K562 (cell line): ENCODE data around the gene BGLAP. TPM values are rescaled to one million over a fixed set of nuclear protein-coding genes. Genes with fewer than 3 reads are reported as not detected.
A peak's percentile ranks its signal among the peaks of the same experiment; 100 is the strongest.

Experiments used
- ATAC-seq: fragments of 200-7000 bp; cut with Tn5 transposase; 3 replicates; pipeline ENCODE4 v1.9.1; 2020; ENCODE audit warnings: moderate library complexity
- BruUV-seq: library from RNA; stranded (reverse); fragments of 400-500 nt; replicated peaks from 2 replicates; lab custom pipeline; 2021; lab: Mats Ljungman, UMichigan
- CTCF ChIA-PET: fragments of 300-600 bp; formaldehyde crosslinking; extraction: SDS; loops from one replicate; lab custom pipeline; 2021; ENCODE audit warnings: low intra/inter-chr PET ratio; lab: Yijun Ruan, JAX
- POLR2A ChIA-PET: fragments of 300-600, 350-650 bp; sonication (Branson Sonifier 250); formaldehyde crosslinking; extraction: SDS; loops from one replicate; lab custom pipeline; 2021; ENCODE audit warnings: antibody characterized with exemption, inconsistent platforms; lab: Yijun Ruan, JAX
- DNase-seq, 4 experiments: peaks; one replicate each; pipeline versions ENCODE4 v3.0.0 to v3.0.0-alpha.2; 2011 to 2018; ENCODE audit warnings: low spot score in 3 of 4, mixed read lengths in 3 of 4; ENCODE audit errors: extremely low read depth in 1 of 4
- FAIRE-seq: peaks from 2 replicates; lab custom pipeline; 2011; peaks lifted over from hg19 to GRCh38; lab: Jason Lieb, UNC
- H2AFZ ChIP-seq: 2 replicates; pipeline ENCODE4 v1.6.0; 2011; ENCODE audit warnings: low read depth, low read length, control low read depth, inconsistent platforms
- H3K27ac ChIP-seq: fragments of 200-600 bp; 3 replicates; pipeline ENCODE4 v1.8.0; 2011; ENCODE audit warnings: low read depth, mild to moderate bottlenecking, control low read depth, inconsistent platforms, low read length, moderate library complexity, mixed read lengths; ENCODE audit errors: extremely low read depth
- H3K27me3 ChIP-seq, 2 experiments: fragments of 300-600 bp in 1 of 2; 2 replicates in 1 of 2; 3 replicates in 1 of 2; pipeline versions ENCODE4 v1.6.0 to v1.8.0; 2011; ENCODE audit warnings: inconsistent platforms in 2 of 2, low read length in 2 of 2, mild to moderate bottlenecking in 1 of 2, mixed read lengths in 1 of 2, moderate library complexity in 1 of 2; ENCODE audit not compliant: control insufficient read depth in 2 of 2, insufficient read depth in 2 of 2
- H3K36me3 ChIP-seq: fragments of 300-600 bp; 3 replicates; pipeline ENCODE4 v1.8.0; 2011; ENCODE audit warnings: mild to moderate bottlenecking, low read length, inconsistent platforms; ENCODE audit not compliant: control insufficient read depth, insufficient read depth
- H3K4me1 ChIP-seq, 2 experiments: fragments of 200-600 bp in 1 of 2; replicated peaks in 1 of 2; 2 replicates in 1 of 2; 3 replicates in 1 of 2; pipeline versions ENCODE4 v1.5.1 to v1.8.0; 2011; ENCODE audit warnings: inconsistent platforms in 2 of 2, low read length in 2 of 2, mild to moderate bottlenecking in 1 of 2, mixed read lengths in 1 of 2, moderate library complexity in 1 of 2; ENCODE audit not compliant: control insufficient read depth in 2 of 2, insufficient read depth in 2 of 2
- H3K4me2 ChIP-seq: 2 replicates; pipeline ENCODE4 v1.6.1; 2011; ENCODE audit warnings: low read length, control low read depth, inconsistent platforms, mixed read lengths; ENCODE audit not compliant: insufficient read depth
- H3K4me3 ChIP-seq: fragments of 200-600 bp; sonication (generic), shearing (Covaris generic); 2 replicates; pipeline ENCODE4 v1.5.1; 2016; ENCODE audit warnings: control low read depth, inconsistent platforms
- H3K79me2 ChIP-seq: fragments of 200-600 bp; 3 replicates; pipeline ENCODE4 v1.8.0; 2011; ENCODE audit warnings: low read length, inconsistent platforms; ENCODE audit not compliant: control insufficient read depth, insufficient read depth
- H3K9ac ChIP-seq, 2 experiments: 2 replicates each; pipeline versions ENCODE4 v1.6.0 to v1.6.1; 2011; ENCODE audit warnings: low read depth in 2 of 2, low read length in 2 of 2, control low read depth in 1 of 2, inconsistent platforms in 1 of 2, mild to moderate bottlenecking in 1 of 2, mixed read lengths in 1 of 2; ENCODE audit not compliant: insufficient read depth in 1 of 2
- H3K9me1 ChIP-seq: one replicate; pipeline ENCODE4 v1.6.0; 2011; ENCODE audit warnings: inconsistent platforms, mild to moderate bottlenecking, low read length, moderate library complexity; ENCODE audit not compliant: control insufficient read depth, insufficient read depth
- H3K9me3 ChIP-seq: replicated peaks from 2 replicates; pipeline ENCODE4 v1.5.1; 2011; ENCODE audit warnings: low read depth, low read length, inconsistent platforms; ENCODE audit not compliant: control insufficient read depth, insufficient read depth
- H4K20me1 ChIP-seq: replicated peaks from 2 replicates; pipeline ENCODE4 v1.6.1; 2011; ENCODE audit warnings: low read length, inconsistent platforms, mixed read lengths; ENCODE audit not compliant: control insufficient read depth, insufficient read depth
- CBX2 ChIP-seq: fragments of 200-600 bp; sonication (generic); IDR thresholded peaks from one replicate; pipeline ENCODE4 v1.6.1; 2012; ENCODE audit warnings: mild to moderate bottlenecking, low read length, inconsistent platforms; ENCODE audit not compliant: insufficient read depth, poor library complexity, severe bottlenecking
- CHD4 ChIP-seq: fragments of 200-600 bp; sonication (generic); IDR thresholded peaks from 3 replicates; pipeline ENCODE4 v1.6.1; 2012; ENCODE audit warnings: low read depth, mild to moderate bottlenecking, mixed read lengths, low read length, inconsistent platforms; ENCODE audit not compliant: insufficient read depth, insufficient replicate concordance, poor library complexity, severe bottlenecking
- CLOCK ChIP-seq: fragments of 250-450 bp; sonication (Bioruptor Pico); IDR thresholded peaks from 2 replicates; pipeline ENCODE4 v1.4.0; 2020; ENCODE audit warnings: mild to moderate bottlenecking, moderate library complexity, borderline replicate concordance
- CREB3 ChIP-seq: fragments of 450-650 bp; conservative IDR thresholded peaks from 2 replicates; pipeline ENCODE4 v1.6.1; 2016; ENCODE audit warnings: missing genetic modification characterization, low read depth, mild to moderate bottlenecking, missing compliant biosample characterization, moderate library complexity
- CREB5 ChIP-seq: fragments of 250-450 bp; sonication (Bioruptor Pico); IDR thresholded peaks from 2 replicates; pipeline ENCODE4 v1.5.0; 2020; ENCODE audit warnings: mild to moderate bottlenecking
- CREM ChIP-seq: IDR thresholded peaks from 2 replicates; pipeline ENCODE4 v1.6.1; 2014; ENCODE audit warnings: antibody characterized with exemption, low read depth
- DDX20 ChIP-seq: fragments of 450-650 bp; IDR thresholded peaks from 2 replicates; pipeline ENCODE4 v1.6.1; 2016; ENCODE audit warnings: missing genetic modification characterization, low read depth, mild to moderate bottlenecking, missing compliant biosample characterization, moderate library complexity
- ELF1 ChIP-seq: fragments of 200-800 bp; sonication (Bioruptor generic); IDR thresholded peaks from 2 replicates; pipeline ENCODE4 v1.6.1; 2016; ENCODE audit warnings: missing genetic modification characterization, missing compliant biosample characterization
- POU5F1 ChIP-seq: fragments of 150-350 bp; IDR thresholded peaks from 2 replicates; pipeline ENCODE4 v1.6.1; 2014; ENCODE audit warnings: borderline replicate concordance, low read length, low read depth, mild to moderate bottlenecking; ENCODE audit not compliant: partially characterized antibody
- TRIM28 ChIP-seq: fragments of 450-650 bp; IDR thresholded peaks from 2 replicates; pipeline ENCODE4 v1.6.1; 2017
- XRCC5 ChIP-seq: fragments of 200-400 bp; formaldehyde crosslinking; IDR thresholded peaks from 2 replicates; pipeline ENCODE4 v1.6.1; 2017; ENCODE audit warnings: low read depth, mild to moderate bottlenecking, low read length
- WGBS: fragments of 100-300 bp; shearing (Covaris generic); methylation state at CpG from one replicate; pipeline ENCODE4 v1.1.6; 2016; ENCODE audit warnings: low coverage, mixed read lengths; ENCODE audit not compliant: insufficient coverage; ENCODE audit errors: missing lambda C conversion rate; 5-methylcytosine and 5-hydroxymethylcytosine counted together
- in situ Hi-C: fragments of 300-500 bp; cut with MboI; formaldehyde crosslinking; loops from 4 replicates; pipeline ENCODE4 v1.15.0; 2018; ENCODE audit warnings: inconsistent platforms, mixed read lengths
- intact Hi-C: fragments of 100-400 bp; cut with micrococcal nuclease; formaldehyde crosslinking; loops from 2 replicates; pipeline ENCODE4 v1.14.2; 2022
- polyA plus RNA-seq, 8 experiments: library from polyadenylated mRNA; depleted of rRNA in 4 of 8; stranded (reverse) in 5 of 8; unstranded in 3 of 8; fragments of >200 nt; fragmentation: Nextera tagmentation in 2 of 8; fragmentation: Illumina TruSeq in 1 of 8; extraction: Ambion mirVana in 2 of 8; extraction: Trizol in 1 of 8; gene quantifications; 2 replicates each; pipeline versions ENCODE4 v1.2.1 to v1.2.3, GENCODE V29; 2011 to 2014; ENCODE audit warnings: inconsistent platforms in 1 of 8, missing spikeins in 1 of 8
- total RNA-seq, 7 experiments: library from RNA; depleted of rRNA in 6 of 7; stranded (reverse); fragments of >200 nt in 6 of 7; fragmentation: Illumina TruSeq in 2 of 7; extraction: Trizol in 2 of 7; gene quantifications; 2 replicates each; pipeline versions ENCODE4 v1.2.1 to v1.2.3, GENCODE V29; 2011 to 2021; ENCODE audit warnings: low replicate concordance in 1 of 7
- TF ChIP-seq, protein P1 (sequence below): fragments of 450-650 bp; formaldehyde crosslinking; IDR thresholded peaks from 2 replicates; pipeline ENCODE4 v1.4.0; 2022; ENCODE audit warnings: missing genetic modification characterization
- TF ChIP-seq, protein P2 (sequence below): sonication (generic); formaldehyde crosslinking; IDR thresholded peaks from 2 replicates; pipeline ENCODE4 v1.4.0; 2020; ENCODE audit warnings: mild to moderate bottlenecking, missing genetic modification reagents

Gene BGLAP
- total and polyA plus RNA-seq, 9 of the 15 experiments (the other 6 are each of a cell fraction or from before 2014, with no cell fraction given) = 0.15 to 1.4 (median 0.28) TPM; not detected in 3

DNA sequence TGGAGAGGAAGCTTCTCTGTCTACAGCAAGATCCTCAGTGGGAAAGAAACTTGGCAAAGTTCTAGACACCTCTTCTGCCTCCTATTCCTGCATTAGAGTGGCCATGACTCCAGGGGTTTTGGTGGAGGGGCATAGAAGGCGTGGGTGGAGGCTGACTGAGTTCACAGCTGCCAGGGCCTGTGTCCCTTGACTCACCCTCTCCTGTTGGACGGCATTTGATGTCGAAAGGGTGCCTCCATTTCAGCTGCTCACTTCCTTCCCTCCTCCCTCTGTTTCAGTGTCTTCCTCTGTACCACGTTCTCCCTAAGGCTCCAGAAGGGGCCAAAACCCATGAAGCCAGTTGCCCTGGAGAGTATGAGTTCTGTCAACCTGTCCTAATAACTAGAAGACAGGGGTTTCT lies 42.8 kb downstream of the BGLAP start:
- CTCF ChIA-PET = no interaction called here
- in situ Hi-C loops (no loop called here), intact Hi-C loops (no loop called here)
- 57% methylated on average over 4 of the region's 4 CpGs for WGBS
- H4K20me1 ChIP-seq = peaks cover 6% of the 10 kb centered on the region; the same call in 1 of the 2 replicates
- H3K27me3 ChIP-seq = no peaks in the 10 kb centered on the region
- H3K4me1 ChIP-seq = peaks cover 6 to 10% of the 10 kb centered on the region in 2 experiments; a peak in 4 of 5 replicates
- no peak overlapping the region for H3K27ac ChIP-seq
- H3K9me3 ChIP-seq = no peaks in the 10 kb centered on the region
- H2AFZ ChIP-seq = no peak overlapping the region
- FAIRE-seq (no peak), ATAC-seq (no peak), DNase-seq (no peak)
- no peak overlapping the region for H3K4me2 ChIP-seq
- peaks cover 33% of the 10 kb centered on the region for H3K36me3 ChIP-seq
- peaks cover 39% of the 10 kb centered on the region for H3K79me2 ChIP-seq
- H3K4me3 ChIP-seq = no peak overlapping the region
- POLR2A ChIA-PET = interaction anchor here (0.6 to 6.3 kb wide), 5 partner anchors 11 to 157 kb away, joined by 3 to 63 read pairs (median 3); partner anchors contain the start of genes GLMP and VHLL
- H3K9ac ChIP-seq = peak overlapping the region in 1 of 2 experiments; percentile 67; a peak in 1 of 4 replicates
- H3K9me1 ChIP-seq = no peaks in the 10 kb centered on the region
- BruUV-seq = no TSS peak
- TF ChIP-seq CBX2 = no peak
- TF ChIP-seq, protein P1, sequence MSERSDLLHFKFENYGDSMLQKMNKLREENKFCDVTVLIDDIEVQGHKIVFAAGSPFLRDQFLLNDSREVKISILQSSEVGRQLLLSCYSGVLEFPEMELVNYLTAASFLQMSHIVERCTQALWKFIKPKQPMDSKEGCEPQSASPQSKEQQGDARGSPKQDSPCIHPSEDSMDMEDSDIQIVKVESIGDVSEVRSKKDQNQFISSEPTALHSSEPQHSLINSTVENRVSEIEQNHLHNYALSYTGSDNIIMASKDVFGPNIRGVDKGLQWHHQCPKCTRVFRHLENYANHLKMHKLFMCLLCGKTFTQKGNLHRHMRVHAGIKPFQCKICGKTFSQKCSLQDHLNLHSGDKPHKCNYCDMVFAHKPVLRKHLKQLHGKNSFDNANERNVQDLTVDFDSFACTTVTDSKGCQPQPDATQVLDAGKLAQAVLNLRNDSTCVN (CRISPR knock-in tag) = no peak
- TF ChIP-seq XRCC5 = no peak
- TF ChIP-seq CHD4 = no peak
- no peak for TF ChIP-seq POU5F1
- no peak for TF ChIP-seq ELF1 (tag)
- TF ChIP-seq CREB5 (CRISPR knock-in tag) = no peak
- TF ChIP-seq TRIM28 = no peak
- TF ChIP-seq, protein P2, sequence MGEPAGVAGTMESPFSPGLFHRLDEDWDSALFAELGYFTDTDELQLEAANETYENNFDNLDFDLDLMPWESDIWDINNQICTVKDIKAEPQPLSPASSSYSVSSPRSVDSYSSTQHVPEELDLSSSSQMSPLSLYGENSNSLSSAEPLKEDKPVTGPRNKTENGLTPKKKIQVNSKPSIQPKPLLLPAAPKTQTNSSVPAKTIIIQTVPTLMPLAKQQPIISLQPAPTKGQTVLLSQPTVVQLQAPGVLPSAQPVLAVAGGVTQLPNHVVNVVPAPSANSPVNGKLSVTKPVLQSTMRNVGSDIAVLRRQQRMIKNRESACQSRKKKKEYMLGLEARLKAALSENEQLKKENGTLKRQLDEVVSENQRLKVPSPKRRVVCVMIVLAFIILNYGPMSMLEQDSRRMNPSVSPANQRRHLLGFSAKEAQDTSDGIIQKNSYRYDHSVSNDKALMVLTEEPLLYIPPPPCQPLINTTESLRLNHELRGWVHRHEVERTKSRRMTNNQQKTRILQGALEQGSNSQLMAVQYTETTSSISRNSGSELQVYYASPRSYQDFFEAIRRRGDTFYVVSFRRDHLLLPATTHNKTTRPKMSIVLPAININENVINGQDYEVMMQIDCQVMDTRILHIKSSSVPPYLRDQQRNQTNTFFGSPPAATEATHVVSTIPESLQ (CRISPR knock-in tag) = no peak
- TF ChIP-seq DDX20 = no peak
- TF ChIP-seq CREB3 (tag) = no peak
- no peak for TF ChIP-seq CREM
- TF ChIP-seq CLOCK (CRISPR knock-in tag) = no peak
